Brain microvascular endothelial cell (primary cell): ENCODE data around the gene FABP3.
A peak's percentile ranks its signal among the peaks of the same experiment; 100 is the strongest.

Source experiments
- DNase-seq: peaks from one replicate; pipeline ENCODE4 v3.0.0-alpha.2; 2020
- H3K27ac ChIP-seq: fragments of 250-450 bp; sonication (Bioruptor Pico); 2 replicates; pipeline ENCODE4 v1.5.1; 2020; ENCODE audit warnings: mild to moderate bottlenecking, moderate library complexity
- H3K27me3 ChIP-seq: fragments of 250-450 bp; sonication (Bioruptor Pico); replicated peaks from 2 replicates; pipeline ENCODE4 v1.5.1; 2020; ENCODE audit warnings: mild to moderate bottlenecking
- H3K36me3 ChIP-seq: fragments of 250-450 bp; sonication (Bioruptor Pico); replicated peaks from 2 replicates; pipeline ENCODE4 v1.5.1; 2020; ENCODE audit warnings: mild to moderate bottlenecking
- H3K4me3 ChIP-seq: 2 replicates; pipeline ENCODE4 v1.5.1; 2011; ENCODE audit warnings: low read depth, mild to moderate bottlenecking, control low read depth, low read length, moderate library complexity
- in situ Hi-C: cut with HindIII; loops from 2 replicates; pipeline ENCODE4 v1.10.0; 2017; ENCODE audit warnings: low sequenced_read_pairs, low pct_ligation_motif_present
- TF ChIP-seq, protein P1 (sequence below): IDR thresholded peaks from 2 replicates; pipeline ENCODE4 v1.5.1; 2011; ENCODE audit warnings: low read depth, mild to moderate bottlenecking, moderate library complexity, low read length, control low read depth, inconsistent platforms; ENCODE audit errors: missing control alignments

The FABP3 gene

DNA sequence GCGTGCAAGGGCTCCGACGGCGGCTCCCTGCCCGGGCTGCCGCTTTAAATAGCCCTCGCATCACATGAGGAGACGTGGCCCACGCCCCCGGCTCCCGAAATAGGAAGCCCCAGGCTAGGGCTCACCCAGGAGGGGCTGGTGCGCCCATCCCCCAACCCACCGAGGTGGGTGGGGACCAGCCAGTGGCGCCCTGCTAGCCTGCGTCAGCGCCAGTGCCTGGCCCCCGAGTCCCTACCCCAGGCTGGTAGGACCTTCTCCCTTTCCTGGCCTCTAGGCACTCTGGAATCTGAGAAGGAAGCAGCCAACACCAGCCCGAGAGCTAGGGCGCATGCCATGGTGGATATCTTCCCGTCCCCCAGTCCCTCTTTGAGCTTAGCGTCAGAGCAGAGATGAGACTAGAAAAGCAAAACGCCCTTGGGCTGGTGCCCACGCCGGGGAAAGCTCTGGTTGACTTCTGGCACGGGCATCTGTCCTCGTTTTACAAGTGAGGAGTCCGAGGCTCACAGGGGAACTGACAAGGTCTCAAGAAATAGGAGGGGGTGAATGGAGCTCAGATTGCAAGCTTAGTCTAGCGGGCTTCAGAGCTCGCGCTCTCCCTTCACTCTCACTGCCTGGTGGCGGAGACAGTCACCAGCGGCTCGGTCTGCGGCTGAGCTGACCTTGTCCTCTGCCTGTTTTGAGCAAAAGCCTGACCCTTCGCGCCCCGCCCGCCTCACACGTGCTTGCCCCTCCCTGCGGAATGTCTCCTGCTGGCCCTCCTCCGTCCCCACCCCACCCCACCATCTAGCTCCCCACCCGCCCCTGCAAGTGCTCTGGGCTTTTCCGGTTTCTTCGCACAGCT lies at the start of gene FABP3:
FABP3 (minus strand) TSS at position 21 of the 841 bp plus-strand sequence. CDS start 62 bp downstream, outside the sequence.
- H3K4me3 ChIP-seq: peak within 1 kb of the TSS; percentile 47

DNA sequence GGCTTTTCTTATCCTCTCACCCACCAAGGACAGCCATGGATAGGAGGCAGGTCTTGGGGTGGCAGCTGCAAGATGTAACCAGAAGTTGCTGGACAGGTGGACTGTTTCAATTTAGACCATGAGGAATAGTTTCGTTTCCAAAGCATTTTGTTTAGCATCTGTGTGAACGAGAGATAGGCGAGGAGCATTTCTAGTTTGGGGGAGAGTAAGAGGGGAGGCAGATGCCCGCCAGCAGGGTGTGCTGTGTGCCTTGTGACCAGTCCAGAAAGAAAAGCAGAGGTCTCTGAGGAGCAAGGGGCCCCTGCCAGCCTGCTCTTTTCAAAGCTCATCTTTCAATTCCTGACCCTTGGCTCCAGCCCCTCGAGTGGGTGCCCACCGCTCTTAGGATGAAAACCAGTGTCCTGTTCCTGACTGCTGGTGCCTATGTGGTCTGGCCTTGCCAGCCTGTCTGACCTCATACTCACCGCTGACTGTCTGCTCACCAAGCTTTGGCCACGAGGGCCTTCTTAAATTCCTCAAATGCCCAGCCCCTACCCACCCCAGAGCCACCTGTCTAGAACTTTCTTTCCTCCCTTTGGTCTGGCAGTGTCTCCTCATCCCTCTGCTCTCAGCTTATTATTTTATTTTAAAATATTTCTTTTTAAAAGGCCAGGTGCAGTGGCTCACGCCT lies 48.6 kb upstream of the FABP3 start:
- DNase-seq: peak; percentile 14
- H3K27ac ChIP-seq: no peak overlapping the region
- H3K27me3 ChIP-seq: no peaks in the 10 kb centered on the region
- in situ Hi-C loops: no loop called here
- no peaks in the 10 kb centered on the region for H3K36me3 ChIP-seq
- TF ChIP-seq, protein P1, sequence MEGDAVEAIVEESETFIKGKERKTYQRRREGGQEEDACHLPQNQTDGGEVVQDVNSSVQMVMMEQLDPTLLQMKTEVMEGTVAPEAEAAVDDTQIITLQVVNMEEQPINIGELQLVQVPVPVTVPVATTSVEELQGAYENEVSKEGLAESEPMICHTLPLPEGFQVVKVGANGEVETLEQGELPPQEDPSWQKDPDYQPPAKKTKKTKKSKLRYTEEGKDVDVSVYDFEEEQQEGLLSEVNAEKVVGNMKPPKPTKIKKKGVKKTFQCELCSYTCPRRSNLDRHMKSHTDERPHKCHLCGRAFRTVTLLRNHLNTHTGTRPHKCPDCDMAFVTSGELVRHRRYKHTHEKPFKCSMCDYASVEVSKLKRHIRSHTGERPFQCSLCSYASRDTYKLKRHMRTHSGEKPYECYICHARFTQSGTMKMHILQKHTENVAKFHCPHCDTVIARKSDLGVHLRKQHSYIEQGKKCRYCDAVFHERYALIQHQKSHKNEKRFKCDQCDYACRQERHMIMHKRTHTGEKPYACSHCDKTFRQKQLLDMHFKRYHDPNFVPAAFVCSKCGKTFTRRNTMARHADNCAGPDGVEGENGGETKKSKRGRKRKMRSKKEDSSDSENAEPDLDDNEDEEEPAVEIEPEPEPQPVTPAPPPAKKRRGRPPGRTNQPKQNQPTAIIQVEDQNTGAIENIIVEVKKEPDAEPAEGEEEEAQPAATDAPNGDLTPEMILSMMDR: peak; percentile 75
- no peak overlapping the region for H3K4me3 ChIP-seq

More for the DNA sequence above, at the start of gene FABP3:
- Histone ChIP-seq H3K27ac (peak within 1 kb of the TSS; percentile 33), H3K36me3 (no peaks in the 10 kb centered on the region), H3K27me3 (no peaks in the 10 kb centered on the region)
- peak; percentile 50 for DNase-seq
- in situ Hi-C loops: no loop called here
- TF ChIP-seq, protein P1: peak; percentile 7

GRCh38 chr1:31420716-31421115 lies 47.8 kb upstream of the FABP3 start:
- Histone ChIP-seq H3K36me3 (no peaks in the 10 kb centered on the region), H3K4me3 (no peak overlapping the region), H3K27ac (no peak overlapping the region), H3K27me3 (no peaks in the 10 kb centered on the region)
- DNase-seq: no peak
- in situ Hi-C loops: no loop called here
- TF ChIP-seq, protein P1: no peak

GRCh38 chr1:31418626-31419323 lies 45.9 kb upstream of the FABP3 start:
- no peak overlapping the region for H3K27ac ChIP-seq
- H3K36me3 ChIP-seq: no peaks in the 10 kb centered on the region
- TF ChIP-seq, protein P1: no peak
- in situ Hi-C loops: no loop called here
- DNase-seq: no peak
- no peak overlapping the region for H3K4me3 ChIP-seq
- peaks cover 3% of the 10 kb centered on the region for H3K27me3 ChIP-seq

DNA sequence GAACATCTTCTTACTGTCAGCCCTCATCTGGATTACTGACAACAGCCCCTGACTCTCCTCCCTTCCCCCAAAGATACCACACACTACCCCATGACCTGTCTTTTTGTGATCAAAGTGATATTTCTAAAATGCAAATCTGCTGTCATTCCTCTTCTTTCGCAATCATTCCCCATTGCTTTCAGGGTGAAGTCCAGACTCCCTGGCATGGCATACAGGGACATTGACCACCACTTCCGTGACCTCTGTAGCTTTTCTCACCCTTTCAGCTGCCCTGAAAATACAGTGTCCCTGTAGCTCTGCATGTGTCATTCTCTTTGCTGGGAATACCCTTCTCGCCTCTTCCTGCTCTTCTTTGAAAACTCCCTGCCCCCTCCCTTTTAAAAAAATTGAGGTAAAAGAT lies 44.3 kb upstream of the FABP3 start:
- Histone ChIP-seq H3K4me3 (no peak overlapping the region), H3K36me3 (no peaks in the 10 kb centered on the region), H3K27me3 (peaks cover 15% of the 10 kb centered on the region), H3K27ac (no peak overlapping the region)
- in situ Hi-C loops: no loop called here
- DNase-seq: no peak
- TF ChIP-seq, protein P1: no peak
